Fibroblast of mammary gland (primary cell): ENCODE data around the gene MAGI2.

Source experiments
- DNase-seq: peaks from one replicate; pipeline ENCODE4 v3.0.0-alpha.2; 2010; ENCODE audit warnings: low read depth
- H3K4me3 ChIP-seq: 2 replicates; pipeline ENCODE4 v1.5.1; 2011; ENCODE audit warnings: low read depth, mild to moderate bottlenecking, low read length, moderate library complexity; ENCODE audit not compliant: control insufficient read depth
- CTCF ChIP-seq: conservative IDR thresholded peaks from 2 replicates; pipeline ENCODE4 v1.5.1; 2011; ENCODE audit warnings: low read depth, low read length, inconsistent platforms; ENCODE audit not compliant: control insufficient read depth, insufficient read depth

Gene MAGI2

GRCh38 chr7:78746301-78746700 lies 707.2 kb downstream of the MAGI2 start:
- TF ChIP-seq CTCF = no peak
- no peak overlapping the region for H3K4me3 ChIP-seq
- no peak for DNase-seq

- no peak overlapping the region for H3K4me3 ChIP-seq
- TF ChIP-seq CTCF = no peak
- DNase-seq = no peak
These were observed 710.8 kb downstream of the MAGI2 start for GRCh38 chr7:78742694-78743093.

- no peak for DNase-seq
- H3K4me3 ChIP-seq = no peak overlapping the region
- no peak for TF ChIP-seq CTCF
These were observed 716.9 kb downstream of the MAGI2 start for GRCh38 chr7:78736548-78736947.

GRCh38 chr7:78734626-78735025 lies 718.8 kb downstream of the MAGI2 start:
- TF ChIP-seq CTCF = no peak
- DNase-seq = peak; percentile 36
- no peak overlapping the region for H3K4me3 ChIP-seq

- no peak for DNase-seq
- no peak overlapping the region for H3K4me3 ChIP-seq
- no peak for TF ChIP-seq CTCF
These were observed 733.4 kb downstream of the MAGI2 start for GRCh38 chr7:78720066-78720465.

- TF ChIP-seq CTCF = no peak
- H3K4me3 ChIP-seq = no peak overlapping the region
- no peak for DNase-seq
These were observed 735.3 kb downstream of the MAGI2 start for GRCh38 chr7:78718212-78718611.

GRCh38 chr7:78716876-78717275 lies 736.6 kb downstream of the MAGI2 start:
- H3K4me3 ChIP-seq = no peak overlapping the region
- DNase-seq = no peak
- TF ChIP-seq CTCF = no peak
